Subcutaneous adipose tissue (tissue), 4 donors: ENCODE data around the gene ZSWIM5. TPM values are rescaled to one million over a fixed set of nuclear protein-coding genes. Genes with fewer than 3 reads are reported as not detected.

ENCODE experiments used
- total RNA-seq, 4 donors: library from RNA; depleted of rRNA; stranded (reverse); fragments of >200 nt; gene quantifications; one replicate each; pipeline ENCODE4 v1.1.0, GENCODE V29; 2016
- TF ChIP-seq, protein P1 (sequence below): fragments of 450-650 bp; IDR thresholded peaks from one replicate; pipeline ENCODE4 v1.5.1; 2016; ENCODE audit warnings: low read depth, mild to moderate bottlenecking, control low read depth, antibody characterized with exemption, moderate library complexity

Gene ZSWIM5
- total RNA-seq, 4 donors from 2014 or later, result 0.85 to 1.3 (median 1.0) TPM

DNA sequence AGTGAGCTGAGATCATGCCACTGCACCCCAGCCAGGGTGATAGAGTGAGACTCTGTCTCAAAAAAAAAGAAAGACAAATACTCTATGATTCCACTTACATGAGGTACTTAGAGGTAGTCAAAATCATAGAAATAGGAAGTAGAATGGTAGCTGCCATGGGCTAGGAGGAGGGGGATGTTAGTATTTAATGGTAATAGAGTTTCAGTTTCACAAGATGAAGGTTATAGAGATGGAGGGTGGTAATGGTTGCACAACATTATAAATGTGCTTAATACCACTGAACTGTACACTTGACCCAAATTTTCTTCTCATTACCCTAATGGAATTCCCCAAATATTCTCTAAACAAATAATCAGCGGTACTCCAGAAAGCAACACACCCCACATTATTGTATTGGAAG is 232.8 kb downstream of the ZSWIM5 start:
- TF ChIP-seq, protein P1, sequence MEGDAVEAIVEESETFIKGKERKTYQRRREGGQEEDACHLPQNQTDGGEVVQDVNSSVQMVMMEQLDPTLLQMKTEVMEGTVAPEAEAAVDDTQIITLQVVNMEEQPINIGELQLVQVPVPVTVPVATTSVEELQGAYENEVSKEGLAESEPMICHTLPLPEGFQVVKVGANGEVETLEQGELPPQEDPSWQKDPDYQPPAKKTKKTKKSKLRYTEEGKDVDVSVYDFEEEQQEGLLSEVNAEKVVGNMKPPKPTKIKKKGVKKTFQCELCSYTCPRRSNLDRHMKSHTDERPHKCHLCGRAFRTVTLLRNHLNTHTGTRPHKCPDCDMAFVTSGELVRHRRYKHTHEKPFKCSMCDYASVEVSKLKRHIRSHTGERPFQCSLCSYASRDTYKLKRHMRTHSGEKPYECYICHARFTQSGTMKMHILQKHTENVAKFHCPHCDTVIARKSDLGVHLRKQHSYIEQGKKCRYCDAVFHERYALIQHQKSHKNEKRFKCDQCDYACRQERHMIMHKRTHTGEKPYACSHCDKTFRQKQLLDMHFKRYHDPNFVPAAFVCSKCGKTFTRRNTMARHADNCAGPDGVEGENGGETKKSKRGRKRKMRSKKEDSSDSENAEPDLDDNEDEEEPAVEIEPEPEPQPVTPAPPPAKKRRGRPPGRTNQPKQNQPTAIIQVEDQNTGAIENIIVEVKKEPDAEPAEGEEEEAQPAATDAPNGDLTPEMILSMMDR, result no peak

DNA sequence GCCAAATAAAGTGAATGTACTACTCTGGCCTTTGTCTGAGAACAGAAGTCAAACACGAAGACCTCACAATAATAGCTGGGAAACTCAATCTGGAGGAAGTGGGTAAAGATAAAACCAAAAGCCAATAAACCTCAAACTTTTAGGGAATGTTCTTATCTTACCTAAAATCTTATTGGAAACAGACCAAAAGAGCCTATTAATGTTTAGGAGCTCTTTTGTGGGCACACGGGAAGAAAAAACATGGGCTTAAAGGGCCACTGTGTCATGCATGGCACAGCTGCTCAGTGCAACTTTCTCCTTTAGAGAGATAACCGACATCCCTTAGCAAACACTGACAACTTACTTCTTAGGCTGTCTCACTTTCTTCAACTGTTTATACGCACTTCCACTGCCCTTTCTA is 236.1 kb downstream of the ZSWIM5 start:
- TF ChIP-seq, protein P1, result no peak

Other genes with a start within 250 kb of the ZSWIM5 start
- 10 to 100 TPM; 22.9 to 35.9 (median 32.6) TPM for gene EIF2B3, start 220.0 kb downstream of the ZSWIM5 start, total RNA-seq
- gene HECTD3, start 195.3 kb downstream of the ZSWIM5 start, total RNA-seq, result 100 to 1,000 TPM in 1 of 4 donors, 10 to 100 TPM in 3; 38.8 to 100 (median 43.6) TPM
- gene UROD, start 194.4 kb downstream of the ZSWIM5 start, total RNA-seq, result 10 to 100 TPM; 55.8 to 93.1 (median 79.9) TPM
- under 1 TPM in 1 of 4 donors, not detected in 3; 0.22 TPM for gene HPDL, start 120.3 kb upstream of the ZSWIM5 start, total RNA-seq
- 1 to 10 TPM; 5.4 to 7.7 (median 6.9) TPM for gene TOE1, start 133.6 kb upstream of the ZSWIM5 start, total RNA-seq
- 10 to 100 TPM in 2 of 4 donors, 1 to 10 TPM in 2; 6.4 to 17.0 (median 10.3) TPM for gene MUTYH, start 133.8 kb upstream of the ZSWIM5 start, total RNA-seq